A673 (cell line): Measurements from ENCODE around the gene PEX11G.
"Not testable (repeated sequence)": the region's sequence is repeated elsewhere in the genome, so short reads cannot be mapped to it uniquely, and the experiment has no call there.

Experiments
- EZH2 ChIP-seq: fragments of 200-600 bp; sonication (generic); IDR thresholded peaks from 2 replicates; pipeline ENCODE4 v1.6.1; 2017; ENCODE audit warnings: borderline replicate concordance, low read depth, mild to moderate bottlenecking, mixed read lengths, antibody characterized with exemption, low read length; ENCODE audit not compliant: poor library complexity, severe bottlenecking
- TF ChIP-seq, protein P1 (sequence below): fragments of 300-800, 200-600 bp; sonication (generic); conservative IDR thresholded peaks from 2 replicates; pipeline ENCODE4 v1.5.1; 2017; ENCODE audit warnings: low read depth, mild to moderate bottlenecking, antibody characterized with exemption, low read length, moderate library complexity, mixed read lengths

DNA sequence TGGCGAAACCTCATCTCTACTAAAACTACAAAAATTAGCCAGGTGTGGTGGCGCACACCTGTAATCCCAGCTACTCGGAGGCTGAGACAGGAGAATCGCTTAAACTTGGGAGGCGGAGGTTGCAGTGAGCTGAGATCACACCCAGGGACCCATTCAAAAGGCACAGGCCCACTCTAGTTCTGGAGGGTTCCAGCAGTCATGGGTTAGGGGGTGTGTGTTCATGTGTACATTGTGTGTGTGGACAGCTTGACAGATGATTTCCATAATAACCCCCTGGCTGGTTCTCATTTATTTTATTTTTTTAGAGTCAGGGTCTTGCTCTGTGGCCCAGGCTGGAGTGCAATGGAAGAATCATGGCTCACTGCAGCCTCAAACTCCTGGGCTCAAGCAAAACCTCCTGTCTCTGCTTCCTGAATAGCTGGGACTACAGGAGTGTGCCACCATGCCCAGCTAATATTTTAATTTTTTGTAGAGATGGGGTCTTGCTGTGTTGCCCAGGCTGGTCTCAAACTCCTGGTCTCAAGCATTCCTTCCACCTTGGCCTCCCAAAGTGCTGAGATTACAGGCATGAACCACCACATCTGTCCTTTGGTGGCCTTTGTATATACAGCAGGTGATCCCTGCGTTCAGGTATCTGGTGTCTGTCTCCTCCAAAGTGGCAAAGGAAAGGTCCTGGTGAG, 39.3 kb downstream of the PEX11G start:
- TF ChIP-seq, protein P1, sequence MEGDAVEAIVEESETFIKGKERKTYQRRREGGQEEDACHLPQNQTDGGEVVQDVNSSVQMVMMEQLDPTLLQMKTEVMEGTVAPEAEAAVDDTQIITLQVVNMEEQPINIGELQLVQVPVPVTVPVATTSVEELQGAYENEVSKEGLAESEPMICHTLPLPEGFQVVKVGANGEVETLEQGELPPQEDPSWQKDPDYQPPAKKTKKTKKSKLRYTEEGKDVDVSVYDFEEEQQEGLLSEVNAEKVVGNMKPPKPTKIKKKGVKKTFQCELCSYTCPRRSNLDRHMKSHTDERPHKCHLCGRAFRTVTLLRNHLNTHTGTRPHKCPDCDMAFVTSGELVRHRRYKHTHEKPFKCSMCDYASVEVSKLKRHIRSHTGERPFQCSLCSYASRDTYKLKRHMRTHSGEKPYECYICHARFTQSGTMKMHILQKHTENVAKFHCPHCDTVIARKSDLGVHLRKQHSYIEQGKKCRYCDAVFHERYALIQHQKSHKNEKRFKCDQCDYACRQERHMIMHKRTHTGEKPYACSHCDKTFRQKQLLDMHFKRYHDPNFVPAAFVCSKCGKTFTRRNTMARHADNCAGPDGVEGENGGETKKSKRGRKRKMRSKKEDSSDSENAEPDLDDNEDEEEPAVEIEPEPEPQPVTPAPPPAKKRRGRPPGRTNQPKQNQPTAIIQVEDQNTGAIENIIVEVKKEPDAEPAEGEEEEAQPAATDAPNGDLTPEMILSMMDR: not testable (repeated sequence)
- TF ChIP-seq EZH2: not testable (repeated sequence)
